ENCODE data around the gene KCNK3.

DNA sequence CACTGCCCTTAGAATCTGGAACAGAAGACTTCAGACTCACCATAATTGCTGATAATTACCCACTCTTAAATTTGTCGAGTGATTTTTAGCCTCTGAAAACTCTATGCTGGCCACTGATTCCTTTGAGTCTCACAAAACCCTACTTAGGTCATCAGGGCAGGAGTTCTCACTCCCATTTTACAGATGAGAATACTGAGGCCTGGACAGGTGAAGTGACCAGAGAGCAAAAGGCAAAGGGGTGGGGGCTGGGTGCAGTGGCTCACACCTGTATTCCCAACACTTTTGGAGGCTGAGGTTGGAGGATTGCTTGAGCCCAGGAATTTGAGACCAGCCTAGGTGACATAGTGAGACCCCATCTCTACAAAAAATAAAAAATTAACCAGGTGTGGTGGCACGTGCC, 36.8 kb downstream of the KCNK3 start:
- TF ChIP-seq, protein P1, sequence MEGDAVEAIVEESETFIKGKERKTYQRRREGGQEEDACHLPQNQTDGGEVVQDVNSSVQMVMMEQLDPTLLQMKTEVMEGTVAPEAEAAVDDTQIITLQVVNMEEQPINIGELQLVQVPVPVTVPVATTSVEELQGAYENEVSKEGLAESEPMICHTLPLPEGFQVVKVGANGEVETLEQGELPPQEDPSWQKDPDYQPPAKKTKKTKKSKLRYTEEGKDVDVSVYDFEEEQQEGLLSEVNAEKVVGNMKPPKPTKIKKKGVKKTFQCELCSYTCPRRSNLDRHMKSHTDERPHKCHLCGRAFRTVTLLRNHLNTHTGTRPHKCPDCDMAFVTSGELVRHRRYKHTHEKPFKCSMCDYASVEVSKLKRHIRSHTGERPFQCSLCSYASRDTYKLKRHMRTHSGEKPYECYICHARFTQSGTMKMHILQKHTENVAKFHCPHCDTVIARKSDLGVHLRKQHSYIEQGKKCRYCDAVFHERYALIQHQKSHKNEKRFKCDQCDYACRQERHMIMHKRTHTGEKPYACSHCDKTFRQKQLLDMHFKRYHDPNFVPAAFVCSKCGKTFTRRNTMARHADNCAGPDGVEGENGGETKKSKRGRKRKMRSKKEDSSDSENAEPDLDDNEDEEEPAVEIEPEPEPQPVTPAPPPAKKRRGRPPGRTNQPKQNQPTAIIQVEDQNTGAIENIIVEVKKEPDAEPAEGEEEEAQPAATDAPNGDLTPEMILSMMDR (IDR thresholded peaks at IDR 0.05) = no peak
- no peak for TF ChIP-seq POLR2A (IDR thresholded peaks at IDR 0.05)
